Posterior cingulate gyrus (tissue), 11 donors: ENCODE data around the gene LRRC37A3.
"Not testable (repeated sequence)": the region's sequence is repeated elsewhere in the genome, so short reads cannot be mapped to it uniquely, and the experiment has no call there.

ENCODE experiments used
- DNase-seq, 10 donors: peaks; one replicate each; pipeline versions ENCODE4 v3.0.0 to v3.0.0-alpha.2; 2020 to 2021; ENCODE audit warnings: mixed read lengths in 3 of 10
- intact Hi-C: fragments of 100-400 bp; cut with DNase I; formaldehyde crosslinking; loops from one replicate; pipeline ENCODE4 v1.15.1; 2023

The LRRC37A3 gene

DNA sequence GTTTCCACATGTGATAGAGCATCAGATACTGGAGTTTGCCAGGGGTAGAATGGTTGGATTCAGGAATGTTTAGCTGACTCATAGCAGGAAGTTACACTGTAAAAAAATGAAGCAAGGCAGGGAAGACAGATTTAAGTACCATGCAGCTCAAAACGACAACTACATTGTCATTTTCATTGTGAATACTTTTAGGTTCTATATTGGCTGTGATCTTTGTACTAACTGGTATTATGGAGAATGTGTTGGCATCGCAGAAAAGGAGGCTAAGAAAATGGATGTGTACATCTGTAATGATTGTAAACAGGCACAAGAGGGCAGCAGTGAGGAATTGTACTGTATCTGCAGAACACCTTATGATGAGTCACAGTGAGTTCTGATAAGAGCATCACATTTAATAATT, 8.2 kb upstream of the LRRC37A3 start:
- peak in 2 of 10 donors; percentile 22 to 53 for DNase-seq
- intact Hi-C loops, result not testable (repeated sequence)

DNA sequence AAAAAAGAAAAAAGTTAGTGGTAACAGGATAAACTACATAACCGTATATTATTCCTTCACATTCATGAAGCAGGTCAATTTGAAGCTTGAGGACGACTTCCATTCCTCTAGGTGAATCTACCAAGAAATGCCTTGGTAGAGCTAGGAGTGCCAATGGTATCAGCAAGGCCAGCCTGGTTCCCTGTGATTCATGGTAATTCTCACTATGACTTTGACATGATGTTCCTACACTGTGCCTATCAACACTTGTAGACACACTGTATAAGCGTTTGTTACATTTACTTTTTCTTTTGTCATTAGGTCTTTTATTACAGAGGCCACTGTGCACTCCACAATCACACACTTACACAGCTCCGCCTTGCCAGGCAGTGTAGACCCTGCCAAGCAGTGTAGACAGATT, 7.2 kb upstream of the LRRC37A3 start:
- intact Hi-C loops, result not testable (repeated sequence)

DNA sequence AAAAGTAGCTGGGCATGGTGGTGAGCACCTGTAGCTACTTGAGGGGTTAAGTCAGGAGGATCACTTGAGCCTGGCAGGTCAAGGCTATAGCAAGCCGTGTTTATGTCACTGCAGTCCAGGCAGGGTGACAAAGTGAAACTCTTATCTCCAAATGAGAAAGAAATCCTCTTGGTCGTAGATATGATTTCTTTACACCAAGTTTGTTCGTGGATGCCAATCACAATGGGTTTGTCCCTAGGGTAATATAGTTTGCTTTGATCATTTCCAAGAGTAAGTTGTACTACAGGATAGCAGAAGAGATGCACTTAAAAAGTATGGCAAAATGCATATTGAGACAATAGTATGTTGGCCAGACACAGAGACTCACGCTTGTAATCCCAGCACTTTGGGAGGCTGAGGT, 6.0 kb upstream of the LRRC37A3 start:
- DNase-seq, intact Hi-C loops: not testable (repeated sequence)

More for the DNA sequence above, 7.2 kb upstream of the LRRC37A3 start:
- DNase-seq, result not testable (repeated sequence)

DNA sequence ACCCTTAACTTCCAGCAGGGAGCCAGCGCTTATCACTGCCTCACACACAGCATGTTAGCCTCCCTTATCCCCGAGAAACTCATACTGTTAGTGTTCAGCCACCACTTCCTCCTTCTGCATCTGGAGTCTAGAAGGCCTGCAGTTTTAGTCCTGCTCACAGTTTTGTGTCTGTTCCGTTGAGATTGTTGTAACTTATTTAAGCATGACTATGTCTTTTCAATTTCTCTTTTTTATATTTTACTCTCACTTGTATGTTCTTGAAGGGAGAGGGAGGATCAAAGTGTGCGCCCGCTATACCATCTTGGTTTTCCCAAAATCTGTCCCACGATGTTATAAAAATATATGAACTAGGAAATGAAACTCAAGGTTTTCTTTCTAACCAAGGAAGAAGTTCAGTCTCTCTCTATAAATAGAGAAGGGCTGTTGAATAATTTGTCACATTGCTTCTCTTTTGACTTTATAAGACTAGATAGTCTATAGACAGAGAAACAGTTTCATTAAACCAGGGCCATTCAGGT, 3.8 kb upstream of the LRRC37A3 start:
- intact Hi-C loops, result not testable (repeated sequence)
- DNase-seq, result peak in 1 of 10 donors; percentile 40

DNA sequence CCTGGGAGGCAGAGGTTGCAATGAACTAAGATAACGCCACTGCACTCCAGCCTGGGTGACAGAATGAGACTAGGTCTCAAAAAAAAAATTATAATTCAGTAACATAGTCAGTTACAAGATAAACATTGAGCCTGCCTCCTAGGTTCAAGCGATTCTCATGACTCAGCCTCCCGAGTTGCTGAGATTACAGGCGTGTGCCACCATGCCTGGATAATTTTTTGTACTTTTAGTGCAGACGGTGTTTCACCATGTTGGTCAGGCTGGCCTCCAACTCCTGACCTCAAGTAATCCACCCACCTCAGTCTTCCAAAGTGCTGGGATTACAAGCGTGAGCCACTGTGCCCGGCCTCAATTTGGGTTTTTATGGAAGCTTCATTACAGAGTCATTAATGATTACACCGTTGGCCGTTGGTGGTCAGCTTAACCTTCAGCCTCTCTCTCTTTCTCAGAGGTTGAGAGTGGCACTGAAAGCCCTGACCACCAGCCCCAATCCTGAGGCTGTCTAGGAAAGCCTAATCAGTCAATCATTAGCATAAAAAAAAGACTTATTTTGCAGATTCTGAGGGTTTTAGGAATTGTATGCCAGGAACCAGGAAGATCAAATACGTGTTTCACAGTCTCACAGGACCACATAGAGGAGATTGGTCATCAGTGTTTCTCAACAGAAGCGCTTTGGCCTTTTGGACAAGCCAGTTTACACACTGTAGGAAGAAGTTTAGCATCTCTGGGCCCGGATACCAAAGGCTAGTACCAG, 1.3 kb upstream of the LRRC37A3 start:
- intact Hi-C loops, result no loop called here
- DNase-seq, result peak in 1 of 10 donors; percentile 43

DNA sequence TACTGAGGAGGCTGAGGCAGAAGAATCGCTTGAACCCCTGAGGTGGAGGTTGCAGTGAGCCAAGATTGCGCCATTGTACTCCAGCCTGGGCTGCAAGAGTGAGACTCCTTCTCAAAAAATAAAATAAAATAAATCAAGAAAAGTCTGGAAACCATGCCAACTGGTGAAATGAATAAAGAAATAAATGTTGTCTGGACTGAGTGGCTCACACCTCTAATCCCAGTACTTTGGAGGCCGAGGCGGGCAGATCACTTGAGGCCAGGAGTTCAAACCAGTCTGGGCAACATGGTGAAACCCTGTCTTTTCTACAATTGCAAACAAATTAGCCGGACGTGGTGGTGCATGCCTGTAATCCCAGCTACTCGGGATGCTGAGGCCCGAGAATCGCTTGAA, 744 bp upstream of the LRRC37A3 start:
- intact Hi-C loops, result no loop called here
- DNase-seq, result peak in 2 of 10 donors; percentile 70 to 82

DNA sequence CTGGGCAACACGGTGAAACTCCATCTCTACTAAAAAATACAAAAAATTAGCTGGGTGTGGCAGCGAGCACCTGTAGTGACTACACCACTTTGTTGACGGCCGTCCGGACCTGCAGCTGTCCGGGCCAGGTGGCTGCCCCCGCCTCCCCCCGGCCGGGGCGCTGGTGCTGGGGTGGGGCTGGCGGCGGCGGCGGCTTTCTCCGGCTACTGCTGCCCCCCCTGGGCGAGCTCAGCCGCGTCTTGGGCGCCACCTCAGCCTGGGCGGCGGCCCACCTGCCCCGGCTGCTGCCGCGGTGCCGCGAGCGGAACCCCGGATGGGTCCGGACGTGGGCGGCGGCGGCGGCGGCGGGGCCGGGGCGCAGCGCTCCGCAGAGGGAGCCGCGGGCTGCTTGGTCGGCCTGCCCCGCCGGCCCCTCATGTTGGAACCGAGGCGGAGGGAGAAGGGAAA, 413 bp downstream of the LRRC37A3 start:
- peak in 7 of 10 donors; percentile 14 to 89 (median 57) for DNase-seq

DNA sequence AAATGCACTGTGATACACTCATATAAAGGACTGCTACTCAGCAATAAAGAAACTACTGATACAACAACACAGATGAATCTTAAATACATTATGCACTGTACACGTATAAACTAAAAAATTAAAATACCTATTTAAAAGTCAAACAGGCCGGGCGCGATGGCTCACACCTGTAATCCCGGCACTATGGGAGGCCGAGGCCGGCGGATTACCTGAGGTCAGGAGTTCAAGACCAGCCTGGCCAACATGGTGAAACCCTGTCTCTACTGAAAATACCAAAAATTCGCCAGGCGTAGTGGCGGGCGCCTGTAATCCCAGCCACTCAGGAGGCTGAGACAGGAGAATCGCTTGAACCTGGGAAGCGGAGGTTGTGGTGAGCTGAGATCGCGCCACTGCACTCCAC, 1.7 kb downstream of the LRRC37A3 start:
- intact Hi-C loops, result not testable (repeated sequence)
- DNase-seq, result peak in 2 of 10 donors; percentile 47 to 74

More for the DNA sequence above, 413 bp downstream of the LRRC37A3 start:
- intact Hi-C loops, result not testable (repeated sequence)

DNA sequence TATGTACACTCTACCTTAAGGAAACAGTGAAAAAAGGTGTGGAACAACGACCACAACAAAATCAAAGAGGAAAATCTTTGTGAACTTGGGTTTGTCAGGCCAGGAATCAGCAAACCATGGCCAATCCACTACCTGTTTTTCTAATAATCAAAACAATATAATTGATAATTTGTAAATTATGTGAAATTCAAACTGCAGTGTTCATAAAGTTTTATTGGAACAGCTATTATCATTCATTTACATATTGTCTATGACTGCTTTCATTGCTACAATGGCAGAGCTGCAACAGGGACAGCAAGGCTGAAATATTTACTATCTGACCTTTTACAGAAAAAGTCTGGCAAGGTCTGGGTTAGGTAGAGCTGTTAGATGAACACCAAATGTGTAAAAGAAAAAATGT, 4.0 kb downstream of the LRRC37A3 start:
- DNase-seq, intact Hi-C loops: not testable (repeated sequence)

DNA sequence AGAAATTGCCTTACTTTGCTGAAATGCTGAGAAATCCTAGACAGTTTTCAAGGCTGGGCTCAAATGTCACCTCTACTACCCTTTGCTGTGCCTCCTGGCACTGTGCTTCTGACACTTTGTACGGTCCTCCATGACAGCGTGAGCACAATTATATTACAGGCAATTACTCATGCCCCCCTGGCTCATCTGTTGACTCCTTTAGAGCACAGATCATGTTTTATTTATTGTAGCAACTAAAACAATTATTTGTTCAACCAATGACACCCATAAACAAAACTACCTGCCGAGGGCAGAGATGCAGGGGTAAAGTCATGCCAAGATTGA, 9.1 kb downstream of the LRRC37A3 start:
- DNase-seq, intact Hi-C loops: not testable (repeated sequence)

DNA sequence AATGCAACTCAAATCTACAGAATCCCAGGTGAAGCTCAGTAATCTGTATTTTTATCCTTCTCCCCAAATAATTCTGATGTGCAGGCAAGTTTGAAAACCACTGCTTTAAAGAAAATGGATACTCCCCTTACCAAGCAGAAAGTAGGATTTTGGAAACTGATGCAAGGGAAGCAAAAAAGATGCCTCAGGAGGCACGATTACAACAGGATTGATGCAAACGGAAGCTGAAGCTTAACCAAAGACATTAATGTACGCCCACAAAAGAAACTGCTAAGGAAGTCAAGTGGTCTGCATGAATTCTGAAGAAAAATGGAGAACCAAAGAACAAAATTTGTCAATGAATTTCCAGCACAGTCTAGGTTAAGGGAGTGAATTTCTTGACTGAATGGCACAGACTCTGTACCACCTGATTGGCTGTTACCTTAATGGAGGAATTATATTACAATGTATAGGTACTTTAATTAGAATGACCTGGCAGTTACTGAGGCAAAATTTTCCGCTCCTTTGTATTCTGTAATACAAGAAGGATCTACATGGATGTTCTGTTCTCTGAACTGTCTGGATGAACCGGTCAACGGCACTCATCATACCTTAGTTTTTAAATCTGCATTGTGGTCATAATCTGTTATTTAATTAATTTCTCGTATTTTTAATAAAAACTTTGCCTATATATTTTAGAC, 9.6 kb downstream of the LRRC37A3 start:
- DNase-seq, intact Hi-C loops: not testable (repeated sequence)

DNA sequence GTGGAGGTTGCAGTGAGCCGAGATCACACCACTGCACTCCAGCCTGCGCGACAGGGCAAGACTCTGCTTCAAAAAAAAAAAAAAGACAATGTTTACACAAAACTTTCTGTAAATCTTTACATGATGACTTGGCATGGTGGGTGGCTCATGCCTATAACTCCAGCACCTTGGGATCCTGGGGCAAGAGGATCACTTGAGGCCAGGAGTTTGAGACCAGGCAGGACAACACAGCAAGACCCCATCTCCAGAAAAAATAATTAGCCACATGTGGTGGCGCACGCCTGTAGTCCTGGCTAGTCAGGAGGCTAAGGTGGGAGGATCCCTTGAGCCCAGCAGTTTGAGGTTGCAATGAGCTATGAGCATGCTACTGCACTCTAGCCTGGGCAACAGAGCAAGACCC, 15.2 kb downstream of the LRRC37A3 start:
- intact Hi-C loops, result not testable (repeated sequence)
- peak in 1 of 10 donors; percentile 4 for DNase-seq

DNA sequence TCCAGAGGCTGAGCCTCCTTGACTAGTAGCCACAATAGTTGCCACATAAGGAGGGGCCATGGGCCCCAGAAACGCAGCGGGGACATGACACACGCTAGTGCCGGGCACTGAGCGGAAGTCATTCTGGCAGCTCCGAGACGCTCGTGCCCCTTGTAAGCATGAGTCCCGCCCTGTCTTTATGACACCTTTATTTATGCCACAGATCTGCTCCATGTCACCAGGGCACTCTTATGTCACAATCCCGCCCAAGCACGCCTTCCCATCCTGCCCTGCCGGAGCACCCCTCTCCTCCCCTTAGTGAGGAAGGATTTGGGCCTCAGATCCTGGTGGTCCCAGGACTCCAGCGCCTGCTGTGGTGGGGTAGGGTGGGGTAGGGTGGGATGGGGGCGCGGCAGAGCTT, 22.1 kb downstream of the LRRC37A3 start:
- peak in 2 of 10 donors; percentile 68 to 83 for DNase-seq
- intact Hi-C loops, result not testable (repeated sequence)

DNA sequence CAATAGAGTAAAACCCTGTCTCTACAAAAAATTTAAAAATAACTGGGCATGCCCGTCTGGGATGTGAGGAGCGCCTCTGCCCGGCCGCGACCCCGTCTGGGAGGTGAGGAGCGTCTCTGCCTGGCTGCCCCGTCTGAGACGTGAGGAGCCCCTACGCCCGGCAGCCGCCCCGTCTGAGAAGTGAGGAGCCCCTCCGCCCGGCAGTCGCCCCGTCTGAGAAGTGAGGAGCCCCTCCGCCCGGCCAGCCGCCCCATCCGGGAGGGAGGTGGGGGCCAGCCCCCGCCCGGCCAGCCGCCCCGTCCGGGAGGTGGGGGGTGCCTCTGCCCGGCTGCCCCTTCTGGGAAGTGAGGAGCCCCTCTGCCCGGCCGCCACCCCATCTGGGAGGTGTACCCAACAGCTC, 45.1 kb downstream of the LRRC37A3 start:
- DNase-seq, result peak in 1 of 10 donors; percentile 75
- intact Hi-C loops, result not testable (repeated sequence)

DNA sequence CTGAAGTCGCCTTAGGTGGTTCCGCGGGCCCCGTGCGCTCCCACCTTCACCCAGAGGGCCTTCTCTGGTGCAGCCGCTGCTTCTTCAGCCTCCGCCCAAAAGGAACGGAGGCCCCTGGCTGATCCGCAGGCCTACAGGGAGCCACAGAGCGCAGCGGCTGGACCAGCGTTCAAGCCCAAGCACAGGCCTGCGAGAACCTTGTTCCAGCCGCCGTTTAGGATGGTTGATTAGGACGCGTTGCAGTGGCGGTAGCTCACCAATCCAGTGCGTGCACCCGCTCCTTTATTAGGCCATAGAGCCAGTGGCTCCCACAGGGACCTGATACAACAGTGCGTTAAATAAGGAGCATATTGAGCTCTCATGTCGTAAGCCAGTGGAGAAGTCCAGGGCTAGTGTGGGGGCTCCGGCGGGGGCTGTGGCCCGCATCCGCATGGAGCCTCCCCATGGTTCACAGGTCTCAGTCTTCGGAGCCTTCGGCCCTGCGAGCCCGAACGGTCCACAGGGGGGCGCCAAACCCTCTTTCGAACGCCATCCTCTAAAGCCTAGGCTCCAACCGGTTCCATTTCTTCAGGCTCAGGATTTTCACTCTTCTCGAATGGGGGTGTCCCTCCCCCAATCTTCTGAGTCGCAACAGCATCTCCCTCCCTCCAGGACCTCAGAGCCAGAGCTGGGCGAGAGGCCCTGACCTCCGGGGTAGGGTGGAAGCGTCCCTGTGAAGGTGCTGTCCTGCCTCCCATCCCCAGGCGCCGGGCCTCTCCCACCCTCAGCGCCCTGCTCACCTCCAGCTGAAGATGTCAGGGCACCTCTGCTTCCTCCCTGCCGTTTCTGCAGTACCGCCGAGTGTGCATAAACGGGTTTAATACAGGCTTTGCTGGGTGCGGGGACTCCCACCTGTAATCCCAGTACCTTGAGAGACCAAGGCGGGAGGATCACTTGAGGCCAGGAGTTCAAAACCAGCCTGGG, 71.5 kb downstream of the LRRC37A3 start:
- DNase-seq, result peak; percentile 30 to 93 (median 71)
- intact Hi-C loops, result not testable (repeated sequence)

DNA sequence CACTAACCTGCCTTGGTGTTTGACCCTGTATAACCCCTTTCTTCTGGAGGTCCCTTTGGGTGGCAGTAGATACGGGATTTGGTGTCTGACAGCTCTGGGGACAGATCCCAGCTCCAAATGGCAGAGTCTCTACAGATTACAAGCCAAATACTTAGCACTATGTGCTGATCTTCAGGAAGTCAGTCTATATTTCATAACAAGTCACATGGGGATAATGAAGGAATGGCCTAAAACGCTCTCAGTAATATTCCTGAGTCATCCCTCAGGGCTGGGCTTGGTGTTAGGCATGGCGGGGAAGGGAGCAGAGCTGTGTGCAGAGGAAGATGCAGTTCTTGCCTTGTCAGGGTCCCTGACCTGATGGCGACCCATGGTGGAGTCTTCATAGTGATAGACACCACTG, 72.4 kb downstream of the LRRC37A3 start:
- intact Hi-C loops, DNase-seq: not testable (repeated sequence)

DNA sequence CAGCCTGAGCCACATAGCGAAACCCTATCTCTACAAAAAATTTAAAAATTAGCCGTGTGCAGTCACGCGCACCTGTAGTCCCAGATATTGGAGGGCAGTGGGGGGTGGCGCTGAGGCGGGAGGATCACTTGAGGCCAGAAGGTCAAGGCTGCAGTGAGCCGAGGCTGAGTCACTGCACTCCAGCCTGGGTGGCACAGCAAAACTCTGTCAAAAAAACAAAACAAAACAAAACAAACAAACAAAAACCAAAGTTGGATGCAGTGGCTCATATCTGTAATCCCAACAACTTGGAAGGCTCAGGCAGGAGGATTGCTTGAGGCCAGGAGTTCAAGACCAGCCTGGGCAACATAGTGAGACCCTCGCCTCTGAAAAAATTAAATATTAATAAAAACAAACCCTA, 75.4 kb downstream of the LRRC37A3 start:
- intact Hi-C loops, DNase-seq: not testable (repeated sequence)

DNA sequence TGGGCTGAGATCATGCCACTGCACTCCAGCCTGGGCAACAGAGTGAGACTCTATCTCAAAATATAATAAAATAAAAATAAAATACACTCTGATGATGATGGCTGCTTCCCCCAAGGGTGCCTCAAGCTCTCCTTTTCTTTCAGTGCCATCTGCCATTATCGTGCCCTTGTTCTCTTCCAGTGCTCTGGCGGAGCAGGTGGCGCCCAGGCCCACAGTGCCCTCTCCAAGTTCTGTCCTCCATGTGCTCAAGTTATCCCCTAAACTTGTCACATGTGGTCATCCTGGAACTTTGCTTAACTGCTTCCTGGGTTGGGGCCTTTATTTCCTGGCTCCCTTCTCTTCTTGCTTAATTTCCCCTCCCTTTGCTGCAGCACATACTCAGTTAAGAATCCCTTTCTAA, 76.4 kb downstream of the LRRC37A3 start:
- intact Hi-C loops, DNase-seq: not testable (repeated sequence)

DNA sequence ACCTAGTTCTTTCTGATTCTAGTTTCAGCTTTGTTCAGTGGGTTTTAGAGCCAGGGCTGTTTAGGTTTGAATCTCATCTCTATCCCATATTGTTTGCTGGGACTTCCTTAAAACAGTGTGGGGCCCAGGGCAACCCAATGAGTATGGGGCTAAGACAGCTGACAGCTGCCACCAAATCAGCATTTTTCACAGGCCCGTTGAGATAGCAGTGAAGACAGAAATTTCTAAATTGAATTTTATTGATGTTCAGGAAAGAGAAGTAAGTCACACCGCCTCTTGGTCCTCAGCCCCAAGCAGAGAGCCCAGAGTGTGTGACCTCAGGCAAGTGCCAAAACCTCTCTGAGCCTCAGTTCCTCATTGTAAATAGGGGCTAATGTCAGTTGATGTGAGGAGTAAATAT, 78.3 kb downstream of the LRRC37A3 start:
- intact Hi-C loops, DNase-seq: not testable (repeated sequence)

DNA sequence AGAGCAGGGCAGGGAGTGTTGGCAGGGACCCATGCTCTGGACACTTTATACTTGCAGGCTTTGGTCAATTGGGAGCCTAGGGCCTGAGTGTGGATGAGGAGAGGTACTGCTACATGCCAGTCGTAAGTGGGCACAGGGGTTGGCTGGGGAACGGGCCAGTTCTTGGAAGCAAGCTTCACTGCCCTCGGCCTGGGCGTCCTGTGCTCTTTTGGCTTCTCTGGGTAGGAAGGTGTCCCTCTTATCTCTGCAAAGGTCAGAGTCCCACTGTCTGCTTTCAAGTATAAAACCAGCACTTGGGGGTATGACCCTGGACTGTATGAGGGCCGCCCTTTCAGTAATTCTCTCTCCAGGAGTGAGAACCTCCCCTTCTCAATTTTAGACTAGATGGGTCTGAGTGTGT, 80.8 kb downstream of the LRRC37A3 start:
- intact Hi-C loops, DNase-seq: not testable (repeated sequence)
